KG1 (cell line): Measurements from ENCODE around the gene ZNF292.
"Not testable (repeated sequence)": the region's sequence is repeated elsewhere in the genome, so short reads cannot be mapped to it uniquely, and the experiment has no call there.

Experiments used
- DNase-seq: peaks from one replicate; lab custom pipeline; 2025; lab: John Stamatoyannopoulos, UW

ZNF292 gene

GRCh38 chr6:87154993-87155841 is at the start of gene ZNF292:
Gene ZNF292, plus strand, starts transcription at chr6:87155565. Its CDS starts 27 bp downstream, at chr6:87155592.
- peak; percentile 98 for DNase-seq

- DNase-seq: no peak
These were observed 49.5 kb upstream of the ZNF292 start for GRCh38 chr6:87105823-87106222.

GRCh38 chr6:87110636-87111035 is 44.7 kb upstream of the ZNF292 start:
- DNase-seq: no peak

DNA sequence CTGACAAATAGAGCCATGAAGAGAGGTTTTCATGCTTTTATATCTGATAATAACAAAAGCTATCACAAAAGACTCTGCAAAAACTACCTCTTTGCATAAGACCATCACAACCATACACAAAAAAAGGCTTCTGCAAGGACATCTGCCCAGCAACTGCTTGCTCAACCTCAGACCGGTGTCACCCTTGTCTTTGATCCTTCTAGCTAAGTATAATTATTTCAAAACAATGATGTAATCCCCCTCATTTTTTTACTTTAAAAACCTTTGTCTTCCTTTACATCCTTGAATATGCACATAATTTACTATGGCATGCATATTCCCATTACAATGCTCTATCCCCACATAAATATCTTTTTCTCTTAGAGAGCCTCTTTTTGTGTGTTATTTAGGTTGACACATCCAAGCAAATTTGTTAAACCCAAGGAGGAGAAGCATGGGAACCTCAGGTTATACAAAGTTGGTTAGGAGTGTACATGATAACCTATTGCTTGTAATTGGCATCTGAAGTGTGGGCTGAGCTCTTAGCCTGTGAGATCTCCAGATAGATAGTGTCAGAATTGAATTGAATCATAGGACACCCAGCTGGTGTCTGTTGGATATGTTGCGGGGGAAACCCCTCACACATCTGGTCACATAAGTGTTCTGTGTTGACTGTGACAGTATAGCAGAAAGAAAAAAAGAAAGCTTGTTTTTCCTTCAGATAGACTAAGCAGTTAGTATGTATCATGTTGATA is 39.8 kb upstream of the ZNF292 start:
- DNase-seq: no peak

GRCh38 chr6:87116922-87117321 is 38.4 kb upstream of the ZNF292 start:
- DNase-seq: no peak

DNA sequence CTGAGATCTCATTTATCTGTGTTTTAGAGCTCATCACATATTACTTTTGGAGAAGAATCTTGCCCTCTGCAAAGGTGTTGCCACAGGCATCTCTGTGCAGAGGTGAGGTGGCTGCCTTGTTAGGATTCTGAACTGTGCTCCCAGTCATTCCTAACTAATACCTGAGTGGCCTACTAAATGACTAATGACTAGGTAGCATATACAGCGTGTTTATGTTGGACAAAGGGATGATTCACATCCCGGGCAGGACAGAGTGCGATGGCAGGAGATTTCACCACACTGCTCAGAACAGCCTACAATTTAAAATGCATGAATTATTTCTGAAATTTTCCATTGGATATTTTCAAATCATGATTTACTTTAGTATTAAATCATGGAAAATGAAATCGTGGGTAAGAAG is 37.3 kb upstream of the ZNF292 start:
- DNase-seq: no peak

GRCh38 chr6:87122477-87122876 is 32.9 kb upstream of the ZNF292 start:
- no peak for DNase-seq

GRCh38 chr6:87124074-87124473 is 31.3 kb upstream of the ZNF292 start:
- no peak for DNase-seq

- no peak for DNase-seq
These were observed 28.9 kb upstream of the ZNF292 start for GRCh38 chr6:87126501-87126900.

DNA sequence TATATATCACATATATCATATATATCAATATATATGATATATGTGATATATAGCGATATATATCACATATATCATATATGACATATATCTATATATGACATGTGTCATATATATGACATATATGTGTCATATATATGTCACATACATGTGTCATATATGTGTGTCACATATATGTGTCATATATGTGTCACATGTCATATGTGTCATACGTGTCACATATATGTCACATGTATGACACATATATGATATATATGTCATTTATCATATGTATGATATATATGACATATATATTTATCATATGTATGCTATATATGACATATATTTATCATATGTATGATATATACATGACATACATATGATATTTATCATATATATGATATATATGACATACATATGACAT is 27.6 kb upstream of the ZNF292 start:
- DNase-seq: no peak

- no peak for DNase-seq
These were observed 18.4 kb upstream of the ZNF292 start for GRCh38 chr6:87136963-87137362.

- no peak for DNase-seq
These were observed 16.1 kb upstream of the ZNF292 start for GRCh38 chr6:87139236-87139635.

DNA sequence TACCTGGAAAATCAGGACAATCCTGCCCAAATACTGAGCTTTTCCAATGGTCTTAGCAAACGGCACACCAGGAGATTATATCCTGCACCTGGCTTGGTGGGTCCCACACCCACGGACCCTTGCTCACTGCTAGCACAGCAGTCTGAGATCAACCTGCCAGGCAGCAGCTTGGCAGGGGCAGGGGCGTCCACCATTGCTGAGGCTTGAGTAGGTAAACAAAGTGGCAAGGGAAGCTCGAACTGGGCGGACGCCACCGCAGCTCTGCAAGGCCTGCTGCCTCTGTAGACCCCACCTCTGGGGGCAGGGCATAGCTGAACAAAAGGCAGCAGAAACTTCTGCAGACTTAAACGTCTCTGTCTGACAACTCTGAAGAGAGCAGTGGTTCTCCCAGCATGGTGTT is 15.4 kb upstream of the ZNF292 start:
- not testable (repeated sequence) for DNase-seq

DNA sequence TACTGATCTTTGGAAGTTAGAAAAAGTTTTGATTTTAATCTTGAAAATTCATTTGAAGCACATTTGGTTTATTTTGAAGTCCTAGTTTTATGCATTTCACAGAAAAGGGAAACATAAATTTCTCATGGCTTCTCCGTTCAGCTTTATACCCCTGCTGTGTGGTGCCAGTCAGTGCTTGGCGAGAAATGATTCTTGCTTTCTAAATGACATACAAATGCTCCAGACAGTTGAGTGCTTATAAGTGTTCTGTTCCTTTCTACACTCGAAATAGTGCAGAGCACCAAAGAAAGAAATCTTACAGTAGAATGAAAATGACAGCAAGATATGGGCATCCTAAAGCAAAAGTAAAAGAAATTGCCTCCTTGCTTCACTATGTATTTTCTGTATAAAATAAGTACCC is 9.0 kb upstream of the ZNF292 start:
- DNase-seq: no peak

DNA sequence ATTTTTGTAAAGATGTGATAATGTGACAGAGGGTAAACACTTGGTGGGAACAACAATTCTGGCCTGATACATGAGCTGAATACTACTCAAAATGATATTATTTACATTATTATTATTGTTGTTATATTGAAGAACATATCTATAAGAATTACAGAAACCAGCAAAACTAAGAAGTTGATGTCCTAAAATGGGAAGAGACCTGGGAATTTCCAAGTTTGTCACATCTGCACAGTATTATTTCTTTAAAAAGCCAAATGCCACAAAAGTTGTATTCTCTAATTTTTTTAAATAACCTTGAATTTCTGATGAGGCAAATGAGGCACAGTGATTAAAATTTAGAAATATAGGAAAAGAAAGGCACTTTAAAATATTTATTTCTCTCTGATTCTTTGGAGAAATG is 5.0 kb upstream of the ZNF292 start:
- DNase-seq: no peak

DNA sequence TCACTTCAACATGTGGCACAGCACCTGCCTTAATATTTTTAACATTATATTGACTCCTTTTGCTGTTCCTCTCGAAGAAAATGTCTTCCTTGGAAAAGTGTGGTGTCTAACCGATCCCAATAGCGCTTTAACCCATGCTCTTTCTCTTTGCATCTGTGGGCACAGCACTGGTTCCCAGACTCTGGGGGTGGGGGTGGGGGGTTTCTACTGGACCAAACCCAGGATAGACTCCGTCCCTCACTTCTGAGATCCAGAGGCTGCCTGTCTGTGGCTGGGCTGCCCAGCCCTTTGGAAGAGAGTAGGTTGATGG is 3.9 kb upstream of the ZNF292 start:
- no peak for DNase-seq

- peak; percentile 61 for DNase-seq
These were observed 3.4 kb upstream of the ZNF292 start for GRCh38 chr6:87151781-87152525.

GRCh38 chr6:87152526-87152955 is 2.8 kb upstream of the ZNF292 start:
- no peak for DNase-seq

GRCh38 chr6:87154641-87154992 is 748 bp upstream of the ZNF292 start:
- no peak for DNase-seq

DNA sequence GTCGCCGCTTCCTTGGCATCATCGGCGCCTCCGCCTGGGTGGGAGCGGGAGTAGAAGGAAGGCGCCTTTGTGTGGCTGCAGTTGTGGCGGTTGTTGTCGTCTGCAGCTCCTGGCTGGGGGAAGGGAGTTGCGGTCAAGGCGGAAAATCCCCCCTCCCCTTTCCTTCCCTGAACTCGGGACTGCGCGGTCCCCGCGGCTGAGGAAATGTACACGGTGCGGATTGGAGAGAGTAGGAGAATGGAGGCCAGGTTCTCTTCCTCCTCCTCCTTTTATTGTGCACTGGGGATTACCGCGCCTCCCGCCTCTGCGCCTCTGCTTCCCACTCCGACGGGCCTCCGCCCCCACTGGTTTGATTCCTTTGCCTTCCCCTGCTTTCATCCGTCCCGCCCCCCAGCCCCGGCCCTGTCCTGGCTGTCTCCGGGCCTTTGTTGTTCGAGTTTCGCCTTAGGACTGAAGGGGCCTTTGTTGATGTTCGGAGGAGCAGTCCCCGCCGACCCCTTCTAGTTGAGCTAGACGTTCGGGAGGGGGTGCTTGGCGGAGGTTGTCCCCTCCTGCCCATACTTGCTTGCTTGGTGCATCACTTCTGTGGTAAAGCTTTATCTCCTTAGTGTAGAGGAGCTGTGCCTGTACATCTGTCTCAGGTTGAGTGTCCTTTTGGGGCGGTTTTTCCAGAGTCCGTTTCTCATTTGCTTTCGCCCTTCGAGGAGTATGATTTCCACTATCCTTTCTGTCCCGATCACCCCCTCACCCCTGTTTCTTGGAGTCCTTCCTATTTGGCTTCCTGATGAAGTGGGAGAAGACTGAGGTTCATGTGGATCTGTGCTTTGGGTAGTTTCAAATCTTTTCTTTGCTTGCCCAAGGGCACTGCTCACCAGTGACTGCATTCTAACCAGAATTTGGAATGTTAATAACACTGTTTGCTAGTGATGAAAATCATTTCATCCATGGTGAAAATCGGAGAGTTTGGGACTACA is 764 bp downstream of the ZNF292 start:
- no peak for DNase-seq

DNA sequence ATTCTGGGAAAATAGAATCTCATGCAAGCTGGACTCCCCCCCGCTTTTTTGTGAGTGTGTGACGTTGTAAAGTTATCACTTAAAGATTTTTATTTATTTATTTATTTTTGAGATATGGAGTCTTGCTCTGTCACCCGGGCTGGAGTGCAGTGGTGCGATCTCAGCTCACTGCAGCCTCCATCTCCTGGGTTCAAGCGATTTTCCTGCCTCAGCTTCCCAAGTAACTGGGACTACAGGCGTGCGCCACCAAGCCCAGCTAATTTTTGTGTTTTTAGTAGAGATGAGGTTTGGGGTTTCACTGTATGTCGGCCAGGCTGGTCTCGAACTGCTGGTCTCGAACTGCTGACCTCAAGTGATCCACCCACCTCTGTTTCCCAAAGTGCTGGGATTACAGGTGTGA is 2.2 kb downstream of the ZNF292 start:
- not testable (repeated sequence) for DNase-seq

DNA sequence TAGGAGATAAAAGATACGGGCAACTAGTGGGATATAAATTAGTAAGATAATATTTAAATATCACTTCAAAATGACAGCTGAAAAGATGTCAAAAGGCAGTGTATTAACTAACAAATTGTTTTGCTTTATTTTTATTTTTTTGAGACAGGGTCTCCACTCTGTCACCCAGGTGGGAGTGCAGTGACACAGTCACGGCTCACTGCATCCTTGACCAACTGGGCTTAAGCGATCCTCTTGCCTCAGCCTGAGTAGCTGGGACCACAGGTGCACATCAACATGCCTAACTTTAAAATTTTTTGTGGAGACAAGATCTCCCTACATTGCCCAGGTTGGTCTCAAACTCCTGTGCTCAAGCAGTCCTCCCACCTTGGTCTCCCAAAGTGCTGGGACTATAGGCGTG is 5.9 kb downstream of the ZNF292 start:
- DNase-seq: no peak
